ENCODE measurements around the gene UBE2O. TPM values are rescaled to one million over a fixed set of nuclear protein-coding genes. Genes with fewer than 3 reads are reported as not detected.

UBE2O gene
- total and polyA plus RNA-seq, 2 experiments from 2014 or later, result 30.4 to 79.4 TPM

- H3K36me3 Mint-ChIP-seq (ENCODE audit: low read depth), result peaks cover 90% of the 10 kb centered on the region
- Histone ChIP-seq H3K27me3 (ENCODE audit: insufficient read depth) (no peaks in the 10 kb centered on the region), H3K9me2 (ENCODE audit: insufficient read depth) (no peaks in the 10 kb centered on the region), H3K27ac (ENCODE audit: low read depth) (0 out of 2 replicates have a peak overlapping the region, but pooled peaks have one; percentile 63), H3K79me2 (replicated peaks; ENCODE audit: insufficient read depth) (no peaks in the 10 kb centered on the region), H3K4me3 (no peak overlapping the region), H3F3A (replicated peaks; ENCODE audit: low read depth) (peaks cover 16% of the 10 kb centered on the region; the same call in 1 of the 2 replicates), H2AFZ (no peak overlapping the region), H3K4me2 (no peak overlapping the region), H3K36me3 (ENCODE audit: insufficient read depth) (peaks cover 43% of the 10 kb centered on the region), H3K4me1 (ENCODE audit: insufficient read depth) (no peaks in the 10 kb centered on the region), H4K20me1 (replicated peaks; ENCODE audit: insufficient read depth) (0 out of 2 replicates have a peak, but pooled peaks cover 4% of the 10 kb centered on the region)
- DNase-seq (ENCODE audit: low spot score) (peak; percentile 94), ATAC-seq (peak; percentile 96)
- no peak overlapping the region for H3K27ac Mint-ChIP-seq
- peaks cover 9% of the 10 kb centered on the region for H3K27me3 Mint-ChIP-seq (ENCODE audit: insufficient read depth, low read depth, poor library complexity)
- H3K9me3 Mint-ChIP-seq, result no peaks in the 10 kb centered on the region
- no peak overlapping the region; the same call in 2 of the 3 replicates for H3K4me3 Mint-ChIP-seq
- TF ChIP-seq ETS1 (IDR thresholded peaks at IDR 0.05) (no peak), CTCF (conservative IDR thresholded peaks at IDR 0.05; ENCODE audit: low read depth in 2 of 2) (peak; percentile 92 to 94)
- no peaks in the 10 kb centered on the region; the same call in 2 of the 3 replicates for H3K4me1 Mint-ChIP-seq
These were observed 55.0 kb downstream of the UBE2O start for GRCh38 chr17:76397687-76398522.

GRCh38 chr17:76397184-76397583, 55.8 kb downstream of the UBE2O start:
- H3K36me3 Mint-ChIP-seq (ENCODE audit: low read depth), result peaks cover 83% of the 10 kb centered on the region
- no peak for TF ChIP-seq EZH2 (IDR thresholded peaks at IDR 0.05; ENCODE audit: low read depth, unreplicated experiment)
- TF ChIP-seq REST (IDR thresholded peaks at IDR 0.05; ENCODE audit: unreplicated experiment), result no peak
- TF ChIP-seq ZNF462 (CRISPR knock-in tag; IDR thresholded peaks at IDR 0.05), result no peak
- no peak for TF ChIP-seq JUNB (IDR thresholded peaks at IDR 0.05; ENCODE audit: unreplicated experiment)
- no peak for TF ChIP-seq NANOG (IDR thresholded peaks at IDR 0.05; ENCODE audit: borderline replicate concordance)

More at GRCh38 chr17:76397184-76397583, 55.8 kb downstream of the UBE2O start:
- H3K4me1 Mint-ChIP-seq, result no peaks in the 10 kb centered on the region; the same call in 2 of the 3 replicates
- peaks cover 38% of the 10 kb centered on the region for H3K36me3 ChIP-seq (ENCODE audit: insufficient read depth)
- 0 out of 2 replicates have a peak, but pooled peaks cover 4% of the 10 kb centered on the region for H4K20me1 ChIP-seq (replicated peaks; ENCODE audit: insufficient read depth)
- no peak overlapping the region for H3K4me3 Mint-ChIP-seq
- H3K4me1 ChIP-seq (ENCODE audit: insufficient read depth), result no peaks in the 10 kb centered on the region
- peaks cover 9% of the 10 kb centered on the region for H3K27me3 Mint-ChIP-seq (ENCODE audit: insufficient read depth, low read depth, poor library complexity)
- no peaks in the 10 kb centered on the region for H3K79me2 ChIP-seq (replicated peaks; ENCODE audit: insufficient read depth)
- ATAC-seq (peak; percentile 41), DNase-seq (ENCODE audit: low spot score) (no peak)
- H3K27ac Mint-ChIP-seq, result no peak overlapping the region
- H3K9me2 ChIP-seq (ENCODE audit: insufficient read depth), result no peaks in the 10 kb centered on the region
- no peaks in the 10 kb centered on the region for H3K9me3 Mint-ChIP-seq
- peaks cover 19% of the 10 kb centered on the region; the same call in 1 of the 2 replicates for H3F3A ChIP-seq (replicated peaks; ENCODE audit: low read depth)
- no peaks in the 10 kb centered on the region for H3K27me3 ChIP-seq (ENCODE audit: insufficient read depth)
- no peak overlapping the region for H3K4me2 ChIP-seq
- no peak overlapping the region for H2AFZ ChIP-seq
- H3K4me3 ChIP-seq, result no peak overlapping the region
- H3K27ac ChIP-seq (ENCODE audit: low read depth), result no peak overlapping the region

Data from GM23338 (cell line).